CD14-positive monocyte (primary cell): ENCODE measurements around the gene POLK. TPM values are rescaled to one million over a fixed set of nuclear protein-coding genes. Genes with fewer than 3 reads are reported as not detected.
A peak's percentile ranks its signal among the peaks of the same experiment; 100 is the strongest.
"Not testable (repeated sequence)": the region's sequence is repeated elsewhere in the genome, so short reads cannot be mapped to it uniquely, and the experiment has no call there.

Experiments used
- DNase-seq, 3 donors: peaks; one replicate each; pipeline ENCODE4 v3.0.0-alpha.2; 2011 to 2022
- H2AFZ ChIP-seq: 2 replicates; pipeline ENCODE4 v1.6.0; 2012; ENCODE audit warnings: mild to moderate bottlenecking, low read depth, low read length, inconsistent platforms; ENCODE audit not compliant: insufficient read depth, poor library complexity, severe bottlenecking
- H3K27ac ChIP-seq, 2 donors: 1 replicate in 1 of 2; 2 replicates in 1 of 2; pipeline ENCODE4 v1.5.1; 2012 to 2013; ENCODE audit warnings: low read length in 2 of 2, control low read depth in 1 of 2, inconsistent platforms in 1 of 2, low read depth in 1 of 2, mild to moderate bottlenecking in 1 of 2
- H3K27me3 ChIP-seq, 2 donors: one replicate each; pipeline versions ENCODE4 v1.6.0 to v1.6.1; 2011 to 2013; ENCODE audit warnings: low read length in 2 of 2; ENCODE audit not compliant: control insufficient read depth in 2 of 2, insufficient read depth in 2 of 2
- H3K36me3 ChIP-seq, 2 donors: replicated peaks in 1 of 2; 1 replicate in 1 of 2; 2 replicates in 1 of 2; pipeline versions ENCODE4 v1.5.1 to v1.6.1; 2012 to 2013; ENCODE audit warnings: low read length in 2 of 2, control low read depth in 1 of 2, inconsistent platforms in 1 of 2, mild to moderate bottlenecking in 1 of 2; ENCODE audit not compliant: insufficient read depth in 2 of 2, control insufficient read depth in 1 of 2
- H3K4me1 ChIP-seq, 2 donors: 1 replicate in 1 of 2; 2 replicates in 1 of 2; pipeline versions ENCODE4 v1.5.1 to v1.6.1; 2012 to 2013; ENCODE audit warnings: low read length in 2 of 2, control low read depth in 1 of 2, inconsistent platforms in 1 of 2, mild to moderate bottlenecking in 1 of 2, moderate library complexity in 1 of 2; ENCODE audit not compliant: insufficient read depth in 2 of 2, control insufficient read depth in 1 of 2
- H3K4me2 ChIP-seq: replicated peaks from 2 replicates; pipeline ENCODE3; 2012; ENCODE audit warnings: low read length, moderate library complexity, mild to moderate bottlenecking; ENCODE audit not compliant: poor library complexity, severe bottlenecking; ENCODE audit errors: extremely low read depth
- H3K4me3 ChIP-seq, 3 experiments: fragments of 200-600 bp in 1 of 3; sonication (generic) in 1 of 3; replicated peaks in 1 of 3; 1 replicate in 2 of 3; 2 replicates in 1 of 3; pipeline ENCODE4 v1.5.1; 2011 to 2013; ENCODE audit warnings: low read length in 3 of 3, mild to moderate bottlenecking in 3 of 3, control low read depth in 2 of 3, low read depth in 2 of 3, inconsistent platforms in 1 of 3, moderate library complexity in 1 of 3
- H3K79me2 ChIP-seq: 2 replicates; pipeline ENCODE4 v1.6.0; 2012; ENCODE audit warnings: mild to moderate bottlenecking, control low read depth, inconsistent platforms, low read length, moderate library complexity; ENCODE audit not compliant: insufficient read depth
- H3K9ac ChIP-seq: 2 replicates; pipeline ENCODE4 v1.6.0; 2017; ENCODE audit warnings: low read length, mild to moderate bottlenecking; ENCODE audit not compliant: insufficient read depth, poor library complexity, severe bottlenecking
- H3K9me3 ChIP-seq, 2 donors: replicated peaks in 1 of 2; 1 replicate in 1 of 2; 2 replicates in 1 of 2; pipeline versions ENCODE4 v1.5.1 to v1.6.1; 2012 to 2013; ENCODE audit warnings: low read length in 2 of 2, control low read depth in 1 of 2; ENCODE audit not compliant: control insufficient read depth in 1 of 2, insufficient read depth in 1 of 2
- H4K20me1 ChIP-seq: 2 replicates; pipeline ENCODE4 v1.6.0; 2012; ENCODE audit warnings: mild to moderate bottlenecking, low read length, control low read depth, moderate library complexity; ENCODE audit not compliant: insufficient read depth
- H3K27ac Mint-ChIP-seq, 7 donors: one replicate each; pipeline ENCODE4 v1.8.0; 2020; ENCODE audit warnings: mild to moderate bottlenecking in 7 of 7, mixed read lengths in 7 of 7, moderate library complexity in 6 of 7, inconsistent platforms in 2 of 7
- H3K27me3 Mint-ChIP-seq, 3 donors: one replicate each; pipeline ENCODE4 v1.8.0; 2021 to 2022; ENCODE audit warnings: low read depth in 3 of 3, mild to moderate bottlenecking in 3 of 3, mixed read lengths in 3 of 3, moderate library complexity in 3 of 3, inconsistent platforms in 1 of 3
- H3K36me3 Mint-ChIP-seq, 2 donors: one replicate each; pipeline ENCODE4 v1.8.0; 2020; ENCODE audit warnings: mixed read lengths in 2 of 2, inconsistent platforms in 1 of 2, mild to moderate bottlenecking in 1 of 2
- H3K4me1 Mint-ChIP-seq: one replicate; pipeline ENCODE4 v1.8.0; 2020; ENCODE audit warnings: mild to moderate bottlenecking, mixed read lengths
- H3K4me3 Mint-ChIP-seq, 2 donors: one replicate each; pipeline ENCODE4 v1.8.0; 2020; ENCODE audit warnings: mild to moderate bottlenecking in 2 of 2, mixed read lengths in 2 of 2, moderate library complexity in 1 of 2
- H3K9me3 Mint-ChIP-seq, 7 donors: one replicate each; pipeline ENCODE4 v1.8.0; 2020 to 2022; ENCODE audit warnings: mixed read lengths in 7 of 7, mild to moderate bottlenecking in 6 of 7, moderate library complexity in 6 of 7, inconsistent platforms in 2 of 7
- CTCF ChIP-seq: fragments of 200-600 bp; IDR thresholded peaks from one replicate; pipeline ENCODE4 v1.8.0; 2022; ENCODE audit warnings: antibody characterized with exemption, mild to moderate bottlenecking
- WGBS: methylation state at CpG from one replicate; pipeline ENCODE4 v1.1.5; 2013; ENCODE audit warnings: missing lambda C conversion rate; ENCODE audit not compliant: insufficient coverage; 5-methylcytosine and 5-hydroxymethylcytosine counted together
- intact Hi-C, 2 donors: fragments of 100-400 bp; cut with micrococcal nuclease; formaldehyde crosslinking; loops; one replicate each; pipeline versions ENCODE4 v1.15.0 to v1.15.1; 2023
- polyA plus RNA-seq, 3 donors: library from polyadenylated mRNA; depleted of rRNA in 1 of 3; unstranded in 2 of 3; stranded (reverse) in 1 of 3; fragments of 300-500 nt in 2 of 3; fragments of >200 nt in 1 of 3; fragmentation: Illumina TruSeq in 2 of 3; gene quantifications; 1 replicate in 2 of 3; 2 replicates in 1 of 3; pipeline ENCODE4 v1.2.3, GENCODE V29; 2012 to 2021

Gene POLK
- polyA plus RNA-seq, 3 donors: 18.1 to 27.2 (median 22.3) TPM

GRCh38 chr5:75608870-75609269 lies 97.2 kb downstream of the POLK start:
- Histone ChIP-seq H3K4me2 (no peak overlapping the region), H3K27ac (no peak overlapping the region), H3K9ac (no peak overlapping the region), H2AFZ (no peak overlapping the region), H3K4me1 (peaks cover 17 to 20% of the 10 kb centered on the region in 2 donors), H3K9me3 (no peaks in the 10 kb centered on the region), H3K4me3 (no peak overlapping the region), H3K27me3 (peaks cover 5 to 11% of the 10 kb centered on the region in 2 donors), H3K79me2 (no peaks in the 10 kb centered on the region), H3K36me3 (peaks cover 0 to 9% of the 10 kb centered on the region in 2 donors), H4K20me1 (no peaks in the 10 kb centered on the region)
- DNase-seq: no peak
- no peak for TF ChIP-seq CTCF
- Mint-ChIP-seq H3K27me3 (peaks cover 13 to 18% (median 18%) of the 10 kb centered on the region in 3 donors), H3K4me1 (peaks cover 25% of the 10 kb centered on the region), H3K9me3 (peaks cover 0 to 3% (median 0%) of the 10 kb centered on the region in 7 donors), H3K4me3 (no peak overlapping the region), H3K36me3 (peaks cover 14% of the 10 kb centered on the region in 2 donors), H3K27ac (no peak overlapping the region)
- intact Hi-C loops: no loop called here
- WGBS: no CpG with 5 or more reads among the region's 1 CpG

- H3K36me3 ChIP-seq: no peaks in the 10 kb centered on the region
- H3K9ac ChIP-seq: no peak overlapping the region
- peaks cover 0 to 3% (median 0%) of the 10 kb centered on the region in 7 donors for H3K9me3 Mint-ChIP-seq
- peaks cover 4 to 9% of the 10 kb centered on the region in 2 donors for H3K36me3 Mint-ChIP-seq
- H3K4me1 Mint-ChIP-seq: peaks cover 25% of the 10 kb centered on the region
- intact Hi-C loops: no loop called here
- no peaks in the 10 kb centered on the region for H4K20me1 ChIP-seq
- no peaks in the 10 kb centered on the region for H3K9me3 ChIP-seq
- no peak overlapping the region for H2AFZ ChIP-seq
- peaks cover 17 to 20% of the 10 kb centered on the region in 2 donors for H3K4me1 ChIP-seq
- no peaks in the 10 kb centered on the region for H3K79me2 ChIP-seq
- 100% methylated on average over 1 of the region's 5 CpGs for WGBS
- peak overlapping the region in 1 of 2 donors; percentile 18 for H3K4me3 Mint-ChIP-seq
- no peak overlapping the region for H3K4me2 ChIP-seq
- H3K4me3 ChIP-seq: no peak overlapping the region
- peaks cover 13 to 18% (median 18%) of the 10 kb centered on the region in 3 donors for H3K27me3 Mint-ChIP-seq
- TF ChIP-seq CTCF: no peak
- no peak for DNase-seq
- no peak overlapping the region for H3K27ac ChIP-seq
- peaks cover 5 to 11% of the 10 kb centered on the region in 2 donors for H3K27me3 ChIP-seq
- H3K27ac Mint-ChIP-seq: no peak overlapping the region
Observed at GRCh38 chr5:75610201-75610600, 98.5 kb downstream of the POLK start.

- peaks cover 5 to 11% of the 10 kb centered on the region in 2 donors for H3K27me3 ChIP-seq
- Mint-ChIP-seq H3K4me3 (peak overlapping the region; percentile 81 to 95), H3K27me3 (peaks cover 13 to 18% (median 18%) of the 10 kb centered on the region in 3 donors), H3K4me1 (peaks cover 25% of the 10 kb centered on the region), H3K27ac (peak overlapping the region in 1 of 7 donors; percentile 36)
- H3K9ac ChIP-seq, intact Hi-C loops, H3K79me2 ChIP-seq, H3K36me3 ChIP-seq, DNase-seq, H3K36me3 Mint-ChIP-seq, H4K20me1 ChIP-seq, H3K9me3 Mint-ChIP-seq, H3K9me3 ChIP-seq, H3K27ac ChIP-seq: not testable (repeated sequence)
- peak overlapping the region; percentile 66 for H3K4me2 ChIP-seq
- H3K4me1 ChIP-seq: peaks cover 17 to 20% of the 10 kb centered on the region in 2 donors
- H3K4me3 ChIP-seq: peak overlapping the region in 2 of 3 experiments; percentile 30 to 65
- peak overlapping the region; percentile 38 for H2AFZ ChIP-seq
- 0% methylated on average over 2 of the region's 11 CpGs for WGBS
Observed at GRCh38 chr5:75610859-75611310, 99.2 kb downstream of the POLK start.
